ENCODE results near the gene UPF2.
"Not testable (repeated sequence)": the region's sequence is repeated elsewhere in the genome, so short reads cannot be mapped to it uniquely, and the experiment has no call there.

Gene UPF2, protein sequence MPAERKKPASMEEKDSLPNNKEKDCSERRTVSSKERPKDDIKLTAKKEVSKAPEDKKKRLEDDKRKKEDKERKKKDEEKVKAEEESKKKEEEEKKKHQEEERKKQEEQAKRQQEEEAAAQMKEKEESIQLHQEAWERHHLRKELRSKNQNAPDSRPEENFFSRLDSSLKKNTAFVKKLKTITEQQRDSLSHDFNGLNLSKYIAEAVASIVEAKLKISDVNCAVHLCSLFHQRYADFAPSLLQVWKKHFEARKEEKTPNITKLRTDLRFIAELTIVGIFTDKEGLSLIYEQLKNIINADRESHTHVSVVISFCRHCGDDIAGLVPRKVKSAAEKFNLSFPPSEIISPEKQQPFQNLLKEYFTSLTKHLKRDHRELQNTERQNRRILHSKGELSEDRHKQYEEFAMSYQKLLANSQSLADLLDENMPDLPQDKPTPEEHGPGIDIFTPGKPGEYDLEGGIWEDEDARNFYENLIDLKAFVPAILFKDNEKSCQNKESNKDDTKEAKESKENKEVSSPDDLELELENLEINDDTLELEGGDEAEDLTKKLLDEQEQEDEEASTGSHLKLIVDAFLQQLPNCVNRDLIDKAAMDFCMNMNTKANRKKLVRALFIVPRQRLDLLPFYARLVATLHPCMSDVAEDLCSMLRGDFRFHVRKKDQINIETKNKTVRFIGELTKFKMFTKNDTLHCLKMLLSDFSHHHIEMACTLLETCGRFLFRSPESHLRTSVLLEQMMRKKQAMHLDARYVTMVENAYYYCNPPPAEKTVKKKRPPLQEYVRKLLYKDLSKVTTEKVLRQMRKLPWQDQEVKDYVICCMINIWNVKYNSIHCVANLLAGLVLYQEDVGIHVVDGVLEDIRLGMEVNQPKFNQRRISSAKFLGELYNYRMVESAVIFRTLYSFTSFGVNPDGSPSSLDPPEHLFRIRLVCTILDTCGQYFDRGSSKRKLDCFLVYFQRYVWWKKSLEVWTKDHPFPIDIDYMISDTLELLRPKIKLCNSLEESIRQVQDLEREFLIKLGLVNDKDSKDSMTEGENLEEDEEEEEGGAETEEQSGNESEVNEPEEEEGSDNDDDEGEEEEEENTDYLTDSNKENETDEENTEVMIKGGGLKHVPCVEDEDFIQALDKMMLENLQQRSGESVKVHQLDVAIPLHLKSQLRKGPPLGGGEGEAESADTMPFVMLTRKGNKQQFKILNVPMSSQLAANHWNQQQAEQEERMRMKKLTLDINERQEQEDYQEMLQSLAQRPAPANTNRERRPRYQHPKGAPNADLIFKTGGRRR

DNA sequence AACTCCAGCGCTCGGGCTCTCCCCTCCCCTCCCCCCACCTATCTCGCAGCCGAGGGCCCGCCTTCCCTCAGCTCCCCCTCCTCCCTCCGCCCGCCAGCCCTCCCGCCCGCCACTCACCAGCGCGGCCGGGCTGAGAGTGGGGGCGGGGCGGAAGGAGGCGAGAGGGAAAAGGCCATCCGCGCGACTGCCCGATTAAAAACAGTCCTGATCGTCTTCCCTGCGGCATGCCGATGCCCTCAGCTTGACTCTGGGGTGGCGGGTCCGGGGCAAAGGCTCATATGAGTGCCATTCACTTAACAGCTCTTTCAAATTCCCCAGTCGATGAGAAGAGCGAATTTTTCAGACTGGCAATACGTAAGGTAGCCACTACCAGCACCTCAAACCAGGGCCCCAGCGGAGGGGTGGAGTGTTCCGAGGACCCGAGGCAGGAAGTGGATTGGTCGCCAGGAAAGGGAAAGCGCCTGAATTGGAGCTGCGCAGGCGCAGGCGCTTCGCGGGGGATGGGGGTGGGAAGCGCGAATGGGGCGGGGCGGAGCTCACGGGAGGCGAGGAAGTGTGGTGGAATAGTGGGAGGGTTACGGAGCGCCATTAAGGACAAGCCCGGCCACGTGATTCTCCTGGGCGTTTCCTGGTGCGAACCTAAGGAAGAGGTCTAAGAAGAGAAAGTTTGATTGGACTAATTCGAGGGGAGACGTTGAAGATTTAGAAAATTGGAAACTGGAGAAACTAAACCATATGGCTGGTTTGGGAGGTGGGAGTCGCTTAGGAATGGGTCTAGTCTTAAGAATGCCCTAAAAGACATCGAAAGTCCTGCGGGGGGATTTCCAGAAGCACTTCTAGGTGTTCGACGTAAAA, at the start of gene UPF2:
UPF2 (minus strand) TSS at position 13 of the 855 bp plus-strand sequence. CDS start 7,386 bp downstream, outside the sequence.
- peak; percentile 45 for FAIRE-seq

DNA sequence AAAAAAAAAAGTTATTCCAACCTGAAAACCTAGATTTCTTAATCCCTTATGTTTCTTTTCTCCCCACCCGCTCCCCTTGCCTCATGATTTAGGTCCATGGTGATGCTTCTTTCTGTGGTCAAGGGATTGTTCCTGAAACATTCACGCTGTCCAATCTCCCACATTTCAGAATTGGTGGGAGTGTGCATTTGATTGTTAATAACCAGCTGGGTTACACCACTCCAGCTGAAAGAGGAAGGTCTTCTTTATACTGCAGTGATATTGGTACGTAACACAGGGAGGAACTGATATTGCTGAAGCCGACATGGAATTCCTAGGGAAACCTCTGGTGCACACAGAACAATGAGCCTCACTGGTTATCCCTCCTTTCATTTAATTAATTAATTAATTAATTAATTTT, 48.8 kb upstream of the UPF2 start:
- FAIRE-seq, result no peak

DNA sequence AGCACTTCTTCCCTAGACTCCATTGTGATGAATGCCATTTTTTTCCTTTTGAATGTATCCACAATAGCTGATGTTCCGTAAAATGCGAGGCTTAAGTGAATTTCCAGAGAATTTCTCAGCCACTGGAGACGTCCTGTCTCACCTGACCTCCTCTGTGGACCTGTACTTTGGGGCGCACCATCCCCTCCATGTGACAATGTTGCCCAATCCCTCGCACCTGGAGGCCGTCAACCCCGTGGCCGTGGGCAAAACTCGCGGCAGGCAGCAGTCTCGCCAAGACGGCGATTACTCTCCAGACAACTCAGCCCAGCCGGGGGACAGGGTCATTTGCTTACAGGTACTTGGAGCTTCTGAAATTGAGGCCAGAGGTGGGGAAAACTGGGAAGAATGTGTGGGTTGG, 46.3 kb upstream of the UPF2 start:
- no peak for FAIRE-seq

DNA sequence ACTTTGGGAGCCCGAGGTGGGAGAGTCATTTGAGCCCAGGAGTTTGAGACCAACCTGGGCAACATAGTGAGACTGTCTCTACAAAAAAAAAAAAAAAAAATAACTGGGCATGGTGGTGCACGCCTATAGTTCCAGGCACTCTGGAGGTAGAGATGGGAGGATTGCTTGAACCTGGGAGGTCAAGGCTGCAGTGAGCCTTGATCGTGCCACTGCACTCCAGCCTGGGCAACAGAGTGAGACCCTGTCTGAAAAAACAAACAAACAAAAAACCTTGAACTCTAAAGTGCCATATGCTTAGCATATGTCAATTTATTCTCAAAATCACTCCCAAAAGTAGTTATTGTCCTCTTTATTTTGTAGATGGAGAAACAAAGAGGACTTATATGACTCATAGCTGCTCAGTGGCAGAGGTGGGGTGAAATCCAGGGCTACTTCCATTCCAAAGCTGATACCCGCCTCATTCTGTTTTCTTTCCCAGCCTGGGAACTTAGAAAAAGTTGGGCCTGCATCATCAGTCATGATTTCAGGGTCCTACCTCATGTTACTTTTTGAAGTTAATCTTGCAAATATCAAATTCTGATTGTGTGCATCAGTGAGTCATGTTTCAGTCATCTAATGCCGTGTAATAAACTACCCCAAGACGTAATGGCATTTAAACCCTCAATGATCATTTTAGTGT, 39.4 kb upstream of the UPF2 start:
- no peak for FAIRE-seq

DNA sequence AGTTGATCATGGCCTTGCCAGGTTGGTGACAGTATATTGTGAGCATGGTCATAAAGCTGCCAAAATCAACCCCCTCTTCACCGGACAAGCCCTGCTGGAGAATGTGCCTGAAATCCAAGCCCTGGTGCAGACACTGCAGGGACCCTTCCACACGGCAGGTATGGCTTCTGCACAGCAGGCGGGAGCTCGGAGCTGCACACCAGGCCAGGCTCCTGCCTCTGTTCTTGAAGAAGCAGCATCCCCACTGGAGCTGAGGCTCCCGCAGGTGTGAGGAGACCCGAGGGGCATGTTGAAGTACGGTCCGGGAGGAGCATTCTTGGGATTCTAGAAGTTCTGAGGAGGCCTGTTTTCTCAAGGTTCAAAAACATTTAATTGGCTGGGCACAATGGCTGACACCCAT, 38.9 kb upstream of the UPF2 start:
- no peak for FAIRE-seq

DNA sequence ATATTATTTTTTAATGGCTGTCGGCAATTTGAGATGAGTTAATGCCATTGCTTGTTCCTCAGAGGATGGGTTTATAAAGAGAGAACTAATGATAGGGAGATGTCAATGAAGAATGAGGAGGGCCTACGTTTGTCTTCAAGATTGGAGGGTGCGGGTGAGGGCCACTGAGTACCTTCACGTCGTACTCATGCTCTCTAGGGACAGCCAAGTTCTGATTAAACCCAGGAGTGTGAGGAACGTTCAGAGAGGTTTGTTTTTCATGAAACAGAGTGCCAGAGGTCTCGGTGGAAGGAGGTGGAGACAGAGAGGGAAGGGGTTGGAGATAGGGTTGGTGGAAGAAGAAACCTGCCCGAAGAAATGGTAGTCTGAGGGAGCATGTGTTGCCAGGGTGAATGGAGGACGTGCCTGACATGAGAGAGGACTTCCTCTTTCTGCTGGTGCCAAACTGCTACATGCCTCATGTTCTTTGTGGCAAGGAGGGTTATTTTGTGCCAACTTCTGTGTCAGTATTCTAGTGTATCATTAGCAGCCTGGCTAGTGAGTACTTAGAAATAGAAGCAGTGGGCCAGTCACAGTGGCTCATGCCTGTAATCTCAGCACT, 35.1 kb upstream of the UPF2 start:
- FAIRE-seq, result no peak

DNA sequence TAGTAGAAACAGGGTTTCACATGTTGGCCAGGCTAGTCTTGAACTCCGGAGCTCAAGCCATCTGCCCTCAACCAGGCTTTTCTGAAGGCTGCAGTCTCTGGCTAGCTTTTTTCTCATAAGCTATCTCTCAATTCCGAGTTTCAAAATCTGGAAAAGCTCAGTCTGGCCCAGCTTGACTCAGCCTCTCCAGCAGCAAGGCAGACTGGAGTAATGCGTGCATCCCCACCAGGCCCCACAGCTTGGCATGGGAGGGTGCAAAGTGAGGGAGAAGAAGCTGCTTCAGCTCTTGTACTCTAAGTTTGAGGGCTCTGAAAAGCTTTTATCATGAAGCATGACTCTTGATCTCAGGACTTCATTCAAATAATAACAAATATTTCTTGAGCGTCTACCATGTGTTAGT, 30.9 kb upstream of the UPF2 start:
- FAIRE-seq, result no peak

DNA sequence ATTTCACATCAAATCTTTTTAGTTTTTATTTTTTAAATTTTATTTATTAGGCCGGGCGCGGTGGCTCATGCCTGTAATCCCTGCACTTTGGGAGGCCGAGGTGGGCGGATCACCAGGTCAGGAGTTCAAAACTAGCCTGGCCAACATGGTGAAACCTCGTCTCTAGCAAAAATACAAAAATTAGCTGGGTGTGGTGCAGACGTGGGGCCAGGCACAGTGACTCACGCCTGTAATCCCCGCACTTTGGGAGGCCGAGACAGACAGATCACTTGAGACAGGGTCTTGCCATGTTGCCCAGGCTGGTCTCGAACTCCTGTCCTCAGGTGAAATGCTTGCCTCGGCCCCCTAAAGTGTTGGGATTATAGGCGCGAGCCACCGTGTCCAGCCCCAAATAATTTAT, 28.8 kb upstream of the UPF2 start:
- not testable (repeated sequence) for FAIRE-seq

DNA sequence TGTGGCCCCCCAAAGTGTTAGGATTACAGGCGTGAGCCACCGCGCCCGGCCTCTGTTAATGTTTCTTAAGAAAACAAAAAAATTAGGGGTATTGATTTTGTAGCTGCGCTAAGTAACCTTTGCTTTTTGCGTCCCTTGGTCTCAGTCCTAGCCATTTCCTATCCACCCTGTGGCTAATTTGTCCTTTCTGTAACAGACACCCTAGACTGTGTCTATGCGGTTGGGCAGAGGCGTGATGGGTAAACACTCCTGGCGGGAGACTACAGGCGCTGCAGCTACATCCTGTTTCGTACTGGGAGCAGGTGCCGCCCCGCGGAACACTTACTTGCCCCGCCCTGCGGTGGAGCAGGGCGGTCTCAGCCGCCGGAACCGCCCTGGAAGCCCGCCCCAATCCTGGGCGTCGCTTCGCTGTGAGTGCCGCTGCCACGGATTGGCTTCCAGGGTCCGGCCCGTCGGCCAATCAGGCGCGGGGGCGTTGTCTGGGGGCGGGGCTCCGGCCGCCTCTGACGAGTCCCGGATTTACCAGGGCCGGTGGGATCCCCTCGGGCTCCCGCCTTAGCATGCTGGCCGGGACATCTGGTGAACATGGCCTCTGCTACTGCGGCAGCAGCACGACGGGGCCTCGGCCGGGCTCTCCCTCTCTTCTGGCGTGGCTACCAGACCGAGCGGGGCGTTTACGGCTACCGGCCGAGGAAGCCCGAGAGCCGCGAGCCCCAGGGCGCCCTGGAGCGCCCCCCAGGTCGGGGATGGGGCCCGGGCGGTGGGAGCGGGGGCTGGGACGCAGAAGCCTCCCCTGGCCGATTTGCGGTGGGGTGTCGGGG, 26.1 kb upstream of the UPF2 start, which contains the start of gene DHTKD1:
DHTKD1 (plus strand) TSS at position 506 of the 821 bp plus-strand sequence; CDS start at position 586, 80 bp downstream.
- no peak for FAIRE-seq

DNA sequence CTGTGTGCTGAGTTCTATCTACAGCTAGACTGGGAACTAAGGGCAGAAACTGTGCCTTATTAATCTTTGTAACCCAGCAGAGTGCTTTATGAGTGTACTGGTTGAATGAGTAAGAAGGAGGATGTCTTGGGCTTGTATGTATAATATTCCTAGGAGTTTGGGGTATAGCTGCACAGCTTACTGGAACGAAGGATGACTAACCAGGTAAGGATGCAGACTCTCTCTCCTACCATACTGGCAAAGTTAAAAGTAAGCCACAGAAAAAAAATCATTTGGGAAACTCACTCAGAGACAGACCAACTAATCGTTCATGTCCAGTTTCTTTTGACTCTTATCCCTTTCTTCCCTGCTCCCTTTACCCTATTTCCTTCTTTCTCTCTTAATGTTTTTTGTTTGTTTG, 24.7 kb upstream of the UPF2 start:
- FAIRE-seq, result no peak

DNA sequence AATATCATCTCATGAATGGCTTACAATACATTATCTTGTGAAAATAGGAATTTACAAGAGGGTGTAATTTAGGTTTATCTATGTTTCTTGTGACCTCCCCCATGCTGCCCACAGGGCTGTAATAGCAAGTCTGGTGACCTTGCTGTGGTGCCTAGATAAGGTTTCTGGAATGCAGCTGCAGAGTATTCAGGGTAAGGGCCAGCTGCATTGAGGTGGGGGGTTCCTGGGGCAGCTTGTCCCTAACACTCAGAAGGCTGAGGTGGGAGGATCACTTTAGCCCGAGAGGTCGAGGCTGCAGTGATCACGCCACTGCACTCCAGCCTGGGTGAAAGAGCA, 20.8 kb upstream of the UPF2 start:
- no peak for FAIRE-seq

DNA sequence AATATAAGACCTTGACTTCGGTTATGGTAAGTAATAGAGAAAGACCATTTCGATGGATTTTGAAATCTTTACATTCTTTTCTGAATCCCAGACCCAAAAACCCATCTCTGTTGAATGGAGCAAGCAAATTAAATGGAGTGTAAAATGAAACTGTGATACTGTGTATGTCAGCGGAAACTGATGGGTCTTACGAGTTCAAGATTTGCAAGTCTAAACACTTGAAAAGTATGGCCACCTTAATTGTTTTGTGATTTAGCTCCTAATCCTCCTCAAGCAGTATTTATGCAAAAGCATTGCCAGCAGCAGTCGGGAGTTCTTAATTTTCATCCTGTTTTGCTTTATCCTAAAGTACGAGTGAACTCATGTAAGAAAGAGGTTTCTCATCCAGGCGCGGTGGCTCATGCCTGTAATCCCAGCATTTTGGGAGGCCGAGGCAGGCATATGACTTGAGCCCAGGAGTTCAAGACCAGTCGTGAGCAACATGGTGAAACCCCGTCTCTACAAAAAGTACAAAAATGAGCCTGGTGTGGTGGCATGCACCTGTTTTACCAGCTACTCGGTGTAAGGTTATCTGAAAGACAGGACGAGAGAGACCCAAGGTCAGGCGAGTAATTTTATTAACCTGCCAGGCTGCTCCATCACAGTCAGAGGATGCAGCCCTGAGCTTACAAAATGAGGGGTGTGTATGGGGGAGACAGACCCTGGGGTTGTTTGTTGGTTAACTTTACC, 20.3 kb upstream of the UPF2 start:
- peak; percentile 72 for FAIRE-seq

DNA sequence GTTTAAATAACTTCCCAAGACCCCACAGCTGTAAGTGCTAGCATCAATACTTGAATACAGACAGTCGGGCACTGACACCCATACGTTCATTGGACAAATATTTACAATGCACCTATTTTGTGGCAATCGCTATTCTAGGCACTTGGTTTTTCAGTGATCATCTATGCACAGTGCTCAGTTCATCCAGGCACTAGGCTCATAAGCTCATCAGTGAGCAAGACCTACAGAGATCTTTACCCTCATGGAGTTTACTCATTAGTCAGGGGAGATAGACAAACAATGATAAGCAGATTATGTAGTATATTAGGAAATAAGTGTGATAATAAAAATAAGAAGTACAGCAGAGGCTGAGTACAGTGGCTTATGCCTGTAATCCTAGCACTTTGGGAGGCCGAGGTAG, 18.5 kb upstream of the UPF2 start:
- FAIRE-seq, result no peak

DNA sequence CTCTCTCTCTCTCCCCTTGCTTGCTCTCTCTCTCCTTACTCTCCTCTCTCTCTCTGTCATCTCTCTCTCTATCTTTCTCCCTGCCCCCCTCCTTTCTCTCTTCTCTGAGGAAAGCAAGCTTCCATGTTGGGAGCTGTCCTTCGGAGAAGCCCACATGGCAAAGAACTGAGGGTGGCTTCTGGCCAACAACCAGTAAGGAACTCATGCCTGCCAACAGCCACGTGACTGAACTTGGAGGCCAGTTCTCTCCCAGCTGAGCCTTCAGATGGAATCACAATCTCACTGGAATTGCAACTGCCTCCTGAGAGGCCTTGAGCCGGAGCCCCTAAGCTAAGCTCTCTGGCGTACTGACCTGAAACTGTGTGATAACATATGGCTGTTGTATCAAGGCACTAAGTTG, 14.1 kb upstream of the UPF2 start:
- FAIRE-seq, result no peak

DNA sequence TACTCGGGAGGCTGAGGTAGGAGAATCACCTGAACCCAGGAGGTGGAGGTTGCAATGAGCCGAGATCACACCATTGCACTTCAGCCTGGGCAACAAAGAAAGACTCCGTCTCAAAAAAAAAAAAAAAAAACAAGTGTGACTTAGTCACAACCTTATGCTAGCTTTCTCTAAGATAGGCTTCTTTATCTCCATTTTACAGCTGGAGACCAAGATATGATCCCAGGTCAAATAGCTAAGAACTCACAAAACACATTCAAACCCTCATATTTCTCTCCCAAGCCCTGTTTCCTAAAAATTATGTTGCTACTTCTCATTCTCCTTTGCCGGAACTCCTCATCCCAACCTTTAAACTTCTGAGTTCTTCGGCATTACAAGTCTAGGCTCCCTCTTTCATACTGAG, 13.1 kb upstream of the UPF2 start:
- FAIRE-seq, result no peak

DNA sequence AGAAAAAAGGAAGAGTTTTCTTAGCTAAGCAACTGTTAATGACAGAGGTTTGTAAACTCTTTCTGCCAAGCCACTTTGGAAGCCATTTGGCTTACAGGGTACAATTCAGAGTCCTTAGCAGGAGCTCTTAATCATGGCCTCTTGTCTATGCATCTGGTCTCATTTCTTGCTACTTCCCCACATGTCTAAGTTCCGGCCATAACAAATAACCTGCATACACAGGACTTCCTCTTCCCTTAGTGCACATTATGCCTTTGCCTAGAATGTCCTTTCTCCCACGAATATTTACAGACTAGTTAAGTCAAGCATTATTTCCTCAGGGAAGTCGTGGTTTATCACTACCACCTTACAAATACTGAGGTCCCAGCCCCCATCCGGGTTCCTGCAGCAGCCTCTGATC, 8.6 kb upstream of the UPF2 start:
- no peak for FAIRE-seq

DNA sequence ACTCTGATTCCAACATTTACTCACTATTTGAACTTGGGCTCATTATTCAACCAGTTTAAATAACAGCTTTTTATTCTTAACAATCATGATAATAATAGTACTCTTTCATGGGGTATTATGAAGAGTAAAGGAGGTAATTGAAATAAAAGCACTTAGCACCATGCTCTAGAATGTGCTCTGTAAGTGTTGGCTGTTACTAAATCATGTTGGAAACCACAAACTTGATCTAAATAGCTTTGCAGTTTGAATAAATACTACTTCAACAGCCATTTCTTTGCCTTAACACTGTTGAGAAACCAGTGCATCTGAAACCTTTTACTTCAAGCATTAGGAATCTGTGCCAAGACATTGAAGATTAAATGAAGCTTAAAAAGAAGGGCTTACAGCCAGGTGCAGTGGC, 7.9 kb upstream of the UPF2 start:
- no peak for FAIRE-seq

DNA sequence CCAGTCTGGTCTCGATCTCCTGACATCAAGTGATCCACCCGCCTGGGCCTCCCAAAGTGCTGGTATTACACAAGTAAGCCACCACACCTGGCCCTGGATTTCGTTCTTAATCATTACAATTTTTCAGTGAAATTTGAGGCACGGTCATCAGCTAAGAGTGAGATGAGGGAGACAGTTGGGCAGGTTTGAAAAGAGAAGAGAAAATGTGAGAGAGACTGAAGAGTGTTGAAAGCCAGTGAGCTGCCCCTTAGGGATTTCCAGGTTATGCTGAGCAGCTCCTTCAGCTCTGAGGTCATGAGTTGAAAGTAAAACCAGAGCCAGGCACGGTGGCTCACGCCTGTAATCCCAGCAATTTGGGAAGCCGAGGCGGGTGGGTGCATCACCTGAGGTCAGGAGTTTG, 5.9 kb upstream of the UPF2 start:
- no peak for FAIRE-seq

DNA sequence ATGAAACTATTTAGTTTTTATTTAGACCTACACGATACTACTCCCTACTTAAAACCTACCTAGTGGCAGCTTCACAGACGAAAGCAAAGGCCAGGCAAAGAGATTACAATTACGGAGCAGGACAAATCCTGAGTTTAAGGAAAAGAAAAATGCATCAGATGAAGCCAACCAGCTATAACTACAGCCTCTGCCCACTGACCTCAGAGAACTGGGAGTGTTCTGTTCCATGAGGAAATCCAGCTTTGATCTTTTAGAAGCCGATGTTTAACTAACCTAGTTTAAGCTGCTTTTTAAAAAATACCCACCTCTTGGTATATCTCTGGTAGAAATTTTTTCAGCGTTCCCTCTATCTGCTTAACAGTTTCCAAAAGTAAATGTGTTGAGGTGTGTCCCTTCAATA, 3.0 kb upstream of the UPF2 start:
- FAIRE-seq, result no peak

DNA sequence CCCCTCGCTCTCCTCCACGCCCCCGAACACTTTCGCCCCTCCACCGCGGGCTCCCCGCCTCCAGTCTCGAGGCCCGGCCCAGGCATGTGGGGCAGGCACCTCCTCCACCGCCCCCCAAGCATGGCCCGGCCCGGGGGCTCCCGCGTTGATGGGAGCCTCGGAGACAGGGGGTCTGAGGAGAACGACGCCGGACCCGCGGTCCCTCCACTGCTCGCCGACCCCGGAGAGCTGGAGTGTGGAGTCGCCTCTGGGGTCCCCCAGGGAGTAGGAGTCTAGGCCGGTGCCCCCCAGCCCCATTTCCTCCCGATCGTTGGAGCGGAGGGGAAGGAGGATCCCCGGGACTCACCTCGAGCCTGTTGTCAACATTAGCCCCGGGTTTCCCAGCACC, 206 bp downstream of the UPF2 start:
- FAIRE-seq, result no peak
